ENCODE measurements around the gene RNF103.

Gene RNF103

DNA sequence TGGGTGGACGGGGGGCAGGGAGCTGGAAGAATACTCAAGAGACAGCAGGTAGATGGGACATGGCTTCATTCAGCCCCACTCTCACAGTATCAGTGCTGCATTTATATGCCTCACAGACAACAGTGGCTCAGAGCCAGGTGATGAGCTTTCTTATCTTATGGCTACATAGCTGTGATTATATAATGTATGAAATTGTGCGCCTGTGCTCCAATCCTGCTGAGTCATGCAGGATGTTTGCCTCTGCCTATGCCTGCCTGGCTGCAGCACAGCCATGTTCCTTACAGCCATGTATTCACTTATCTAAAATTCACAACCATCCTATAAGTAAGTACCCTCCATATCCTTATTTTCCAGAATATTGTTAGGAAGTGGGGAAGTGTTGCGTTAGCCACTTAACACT lies 37.7 kb upstream of the RNF103 start:
- TF ChIP-seq, protein P1, sequence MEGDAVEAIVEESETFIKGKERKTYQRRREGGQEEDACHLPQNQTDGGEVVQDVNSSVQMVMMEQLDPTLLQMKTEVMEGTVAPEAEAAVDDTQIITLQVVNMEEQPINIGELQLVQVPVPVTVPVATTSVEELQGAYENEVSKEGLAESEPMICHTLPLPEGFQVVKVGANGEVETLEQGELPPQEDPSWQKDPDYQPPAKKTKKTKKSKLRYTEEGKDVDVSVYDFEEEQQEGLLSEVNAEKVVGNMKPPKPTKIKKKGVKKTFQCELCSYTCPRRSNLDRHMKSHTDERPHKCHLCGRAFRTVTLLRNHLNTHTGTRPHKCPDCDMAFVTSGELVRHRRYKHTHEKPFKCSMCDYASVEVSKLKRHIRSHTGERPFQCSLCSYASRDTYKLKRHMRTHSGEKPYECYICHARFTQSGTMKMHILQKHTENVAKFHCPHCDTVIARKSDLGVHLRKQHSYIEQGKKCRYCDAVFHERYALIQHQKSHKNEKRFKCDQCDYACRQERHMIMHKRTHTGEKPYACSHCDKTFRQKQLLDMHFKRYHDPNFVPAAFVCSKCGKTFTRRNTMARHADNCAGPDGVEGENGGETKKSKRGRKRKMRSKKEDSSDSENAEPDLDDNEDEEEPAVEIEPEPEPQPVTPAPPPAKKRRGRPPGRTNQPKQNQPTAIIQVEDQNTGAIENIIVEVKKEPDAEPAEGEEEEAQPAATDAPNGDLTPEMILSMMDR (IDR thresholded peaks at IDR 0.05; ENCODE audit: low read depth, low read length, missing control alignments) = no peak
- H3K27ac ChIP-seq = no peak overlapping the region
- no peaks in the 10 kb centered on the region for H3K27me3 ChIP-seq (replicated peaks)
- no peak overlapping the region for H3K4me3 ChIP-seq (ENCODE audit: low read depth, low read length)
- in situ Hi-C loops (cut with HindIII; ENCODE audit: low pct_ligation_motif_present, low sequenced_read_pairs) = no loop called here
- peak; percentile 19 for DNase-seq
- no peaks in the 10 kb centered on the region for H3K36me3 ChIP-seq (replicated peaks)

GRCh38 chr2:86650188-86650587 lies 26.5 kb upstream of the RNF103 start:
- in situ Hi-C loops (cut with HindIII; ENCODE audit: low pct_ligation_motif_present, low sequenced_read_pairs) = no loop called here
- TF ChIP-seq, protein P1 (IDR thresholded peaks at IDR 0.05; ENCODE audit: low read depth, low read length, missing control alignments) = no peak
- H3K4me3 ChIP-seq (ENCODE audit: low read depth, low read length) = no peak overlapping the region

GRCh38 chr2:86649119-86649947 lies 25.7 kb upstream of the RNF103 start:
- Histone ChIP-seq H3K27me3 (replicated peaks) (no peaks in the 10 kb centered on the region), H3K36me3 (replicated peaks) (no peaks in the 10 kb centered on the region), H3K27ac (no peak overlapping the region), H3K4me3 (ENCODE audit: low read depth, low read length) (no peak overlapping the region)
- TF ChIP-seq, protein P1 (IDR thresholded peaks at IDR 0.05; ENCODE audit: low read depth, low read length, missing control alignments) = no peak
- DNase-seq = no peak
- in situ Hi-C loops (cut with HindIII; ENCODE audit: low pct_ligation_motif_present, low sequenced_read_pairs) = no loop called here

More at GRCh38 chr2:86650188-86650587, 26.5 kb upstream of the RNF103 start:
- Histone ChIP-seq H3K36me3 (replicated peaks) (no peaks in the 10 kb centered on the region), H3K27ac (no peak overlapping the region), H3K27me3 (replicated peaks) (no peaks in the 10 kb centered on the region)
- no peak for DNase-seq

GRCh38 chr2:86648681-86649080 lies 25.0 kb upstream of the RNF103 start:
- Histone ChIP-seq H3K36me3 (replicated peaks) (no peaks in the 10 kb centered on the region), H3K27me3 (replicated peaks) (no peaks in the 10 kb centered on the region), H3K4me3 (ENCODE audit: low read depth, low read length) (no peak overlapping the region), H3K27ac (no peak overlapping the region)
- DNase-seq = no peak
- TF ChIP-seq, protein P1 (IDR thresholded peaks at IDR 0.05; ENCODE audit: low read depth, low read length, missing control alignments) = no peak
- in situ Hi-C loops (cut with HindIII; ENCODE audit: low pct_ligation_motif_present, low sequenced_read_pairs) = no loop called here

DNA sequence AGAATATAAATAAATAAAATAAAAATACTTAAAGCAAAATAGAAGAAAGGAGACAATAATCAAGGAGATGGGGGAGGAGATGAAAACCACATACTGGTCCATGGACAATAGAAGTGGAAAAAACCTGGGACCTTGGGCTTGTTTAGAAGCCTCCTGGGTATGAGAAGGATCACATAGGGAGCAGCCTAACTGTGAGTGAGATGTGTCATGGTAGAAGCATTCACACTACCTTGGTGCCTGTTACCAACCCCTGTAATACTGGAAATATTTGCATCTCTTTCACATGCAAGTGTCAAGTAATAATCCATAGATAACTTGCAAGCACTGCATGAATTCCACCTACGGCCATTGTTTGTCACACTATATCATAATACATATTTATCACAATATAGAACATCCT lies 23.2 kb upstream of the RNF103 start:
- no peaks in the 10 kb centered on the region for H3K36me3 ChIP-seq (replicated peaks)
- H3K27me3 ChIP-seq (replicated peaks) = no peaks in the 10 kb centered on the region
- TF ChIP-seq, protein P1 (IDR thresholded peaks at IDR 0.05; ENCODE audit: low read depth, low read length, missing control alignments) = no peak
- H3K27ac ChIP-seq = no peak overlapping the region
- in situ Hi-C loops (cut with HindIII; ENCODE audit: low pct_ligation_motif_present, low sequenced_read_pairs) = no loop called here
- no peak for DNase-seq
- H3K4me3 ChIP-seq (ENCODE audit: low read depth, low read length) = no peak overlapping the region

GRCh38 chr2:86646329-86646728 lies 22.7 kb upstream of the RNF103 start:
- in situ Hi-C loops (cut with HindIII; ENCODE audit: low pct_ligation_motif_present, low sequenced_read_pairs) = no loop called here
- no peaks in the 10 kb centered on the region for H3K36me3 ChIP-seq (replicated peaks)
- DNase-seq = no peak
- no peak overlapping the region for H3K27ac ChIP-seq
- no peaks in the 10 kb centered on the region for H3K27me3 ChIP-seq (replicated peaks)
- H3K4me3 ChIP-seq (ENCODE audit: low read depth, low read length) = no peak overlapping the region
- TF ChIP-seq, protein P1 (IDR thresholded peaks at IDR 0.05; ENCODE audit: low read depth, low read length, missing control alignments) = no peak
